EL (cell line): Measurements from ENCODE around the gene KIF1A.

Source experiments
- DNase-seq: peaks from one replicate; pipeline ENCODE4 v3.0.0-alpha.2; 2016

The KIF1A gene

DNA sequence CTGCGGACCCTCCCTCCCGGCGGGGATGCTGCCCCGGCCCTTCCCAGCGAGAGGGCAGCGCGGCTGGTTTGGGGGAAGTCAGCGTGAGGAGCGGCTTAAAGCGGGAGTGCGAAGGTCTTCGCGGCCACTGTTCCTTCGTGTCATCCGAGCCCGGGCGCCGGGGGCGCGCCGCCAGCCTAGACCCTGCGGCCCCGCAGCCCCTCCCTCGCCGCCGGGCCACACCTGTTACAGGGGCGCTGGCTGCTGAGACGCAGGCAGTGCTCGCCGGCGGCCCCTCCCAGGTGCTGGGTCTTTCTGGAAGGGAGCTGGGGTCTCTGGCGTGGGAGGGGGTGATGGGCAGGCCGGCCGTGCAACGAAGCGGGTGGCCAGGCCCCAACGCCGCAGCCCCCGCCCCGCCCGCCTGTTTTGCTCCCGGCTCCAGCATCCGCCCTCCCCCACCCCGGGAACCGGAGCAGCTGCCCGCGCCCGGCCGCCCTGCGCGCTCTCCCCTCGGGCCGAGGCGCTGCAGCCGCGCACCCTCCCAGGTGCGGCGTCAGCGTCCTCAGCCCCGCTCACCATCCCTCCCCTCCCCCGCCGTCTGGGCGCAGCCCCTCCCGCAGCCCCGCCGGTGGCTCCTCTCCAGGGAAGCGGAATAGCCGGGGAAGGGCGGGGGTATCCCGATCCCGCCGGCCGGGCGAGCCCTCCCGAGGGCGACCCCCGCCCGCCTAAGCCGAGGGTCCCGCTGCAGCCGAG, 727 bp downstream of the KIF1A start:
- DNase-seq = no peak

DNA sequence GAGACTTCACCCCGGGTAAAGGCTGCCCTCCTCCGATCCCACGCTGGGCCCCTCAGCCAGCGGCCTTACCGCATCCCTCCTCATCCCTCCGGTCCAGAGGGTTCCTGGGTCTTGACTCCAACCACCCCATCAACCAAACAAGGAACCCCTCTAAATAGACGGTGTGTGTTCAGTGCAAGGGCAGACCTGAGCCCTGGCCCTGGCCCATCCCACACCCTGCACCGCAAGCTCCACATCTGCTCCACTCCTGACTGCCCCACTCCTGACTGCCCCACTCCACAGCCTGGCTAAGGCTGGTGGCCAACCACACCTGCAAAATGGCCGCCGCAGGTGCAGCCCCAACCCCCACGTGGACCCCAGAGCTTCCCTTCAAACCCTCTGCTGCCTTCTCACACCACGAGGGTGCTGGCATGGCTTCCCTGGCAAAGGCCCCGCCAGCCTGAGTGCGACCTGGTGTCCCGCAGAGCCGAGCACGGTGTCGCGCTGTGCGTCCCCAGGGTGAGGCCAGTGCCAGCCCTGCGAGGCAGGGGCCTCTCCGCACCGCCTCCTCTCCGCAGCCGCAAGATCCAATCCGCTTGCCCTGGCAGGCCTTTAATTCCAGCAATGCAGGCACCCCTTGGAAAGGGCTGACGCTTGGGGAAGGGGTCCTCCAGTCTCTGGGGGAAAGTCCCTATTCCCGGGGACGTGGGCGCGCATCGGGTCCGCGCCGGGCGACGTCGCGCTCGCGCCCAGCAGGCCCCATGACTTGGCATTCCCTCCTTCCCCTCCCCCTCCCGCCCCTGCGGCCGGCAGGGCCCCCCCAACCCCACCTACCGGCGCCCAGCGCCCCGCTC, 1.5 kb downstream of the KIF1A start:
- no peak for DNase-seq

DNA sequence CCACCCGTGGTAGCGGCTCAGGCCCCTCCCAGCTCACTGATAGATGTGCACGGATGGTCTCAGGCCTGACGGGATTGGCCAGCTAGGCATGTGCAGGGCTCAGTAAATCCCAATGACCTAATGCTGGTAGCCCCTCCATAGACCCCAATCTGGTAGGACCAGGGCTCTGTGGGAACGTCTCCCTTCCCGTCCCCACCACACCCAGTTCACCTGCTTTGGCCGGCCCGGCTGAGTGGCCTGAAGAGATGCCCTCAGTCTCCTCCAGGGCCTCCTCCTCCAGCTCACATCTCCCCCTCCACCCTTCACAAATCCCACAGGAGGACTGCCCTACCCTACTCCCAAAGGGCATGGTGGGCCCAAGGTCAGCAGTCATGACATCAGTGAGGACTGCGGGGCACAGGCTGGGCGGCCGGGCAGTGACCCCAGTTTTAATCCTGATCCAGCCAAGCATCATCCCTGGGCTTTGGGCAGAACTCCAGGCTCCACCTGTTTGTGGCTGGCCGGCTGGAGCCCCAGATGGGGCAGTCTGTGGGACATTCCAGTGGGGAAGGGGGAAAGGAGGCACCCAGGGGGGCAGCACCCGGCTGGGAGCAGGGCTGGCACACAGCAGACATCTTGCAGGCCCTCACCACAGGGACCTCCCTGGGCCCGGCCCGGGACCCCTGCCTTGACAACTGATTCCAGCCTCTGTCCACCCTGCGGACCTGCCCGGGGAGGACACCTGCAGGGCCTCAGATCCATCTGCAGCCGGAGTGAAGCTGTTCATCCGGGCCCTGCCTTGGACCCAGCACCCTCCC, 2.3 kb downstream of the KIF1A start:
- DNase-seq = no peak

DNA sequence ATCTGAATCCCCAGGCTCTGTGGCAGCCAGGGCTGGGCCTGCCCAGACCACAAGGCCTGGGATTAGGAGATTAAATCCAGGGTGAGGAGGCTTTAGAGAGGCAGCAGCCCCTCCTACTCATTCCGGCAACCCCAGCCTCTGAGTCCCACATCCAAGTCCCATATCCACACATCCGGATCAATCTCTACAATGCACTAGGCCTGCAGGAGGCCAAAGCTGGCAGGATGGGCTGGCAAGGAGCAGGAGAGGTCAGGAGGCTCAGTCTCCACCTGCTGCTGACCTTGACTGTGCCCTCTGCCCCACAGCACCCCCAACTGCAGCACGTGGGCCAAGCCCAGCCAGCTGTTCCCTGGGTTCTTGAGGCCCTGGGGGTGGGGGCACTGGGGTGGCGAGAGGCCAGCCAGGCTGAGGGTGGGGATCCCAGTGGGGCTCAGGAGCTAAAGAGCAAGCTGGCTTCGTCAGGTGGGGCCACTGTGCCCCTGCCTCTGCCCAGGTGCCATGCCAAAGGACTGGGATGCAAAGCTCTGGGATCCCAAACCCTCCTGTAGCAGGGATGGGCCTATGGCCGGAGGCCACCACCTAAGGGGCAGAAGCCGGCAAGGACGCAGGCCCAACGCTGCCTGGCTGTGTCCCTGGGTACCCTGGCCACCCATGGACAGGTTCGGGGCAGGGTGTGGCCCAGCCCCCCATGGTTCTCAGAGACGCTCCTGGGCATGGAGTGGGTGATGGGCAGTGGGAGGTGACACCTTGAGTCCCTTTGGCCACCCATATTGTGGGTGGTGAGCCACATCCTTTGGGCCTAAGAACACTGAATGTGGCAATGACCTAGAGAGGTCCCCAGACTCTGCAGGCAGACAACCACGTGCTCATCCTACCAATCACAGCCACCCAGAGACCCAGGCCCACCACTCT, 3.2 kb downstream of the KIF1A start:
- no peak for DNase-seq

DNA sequence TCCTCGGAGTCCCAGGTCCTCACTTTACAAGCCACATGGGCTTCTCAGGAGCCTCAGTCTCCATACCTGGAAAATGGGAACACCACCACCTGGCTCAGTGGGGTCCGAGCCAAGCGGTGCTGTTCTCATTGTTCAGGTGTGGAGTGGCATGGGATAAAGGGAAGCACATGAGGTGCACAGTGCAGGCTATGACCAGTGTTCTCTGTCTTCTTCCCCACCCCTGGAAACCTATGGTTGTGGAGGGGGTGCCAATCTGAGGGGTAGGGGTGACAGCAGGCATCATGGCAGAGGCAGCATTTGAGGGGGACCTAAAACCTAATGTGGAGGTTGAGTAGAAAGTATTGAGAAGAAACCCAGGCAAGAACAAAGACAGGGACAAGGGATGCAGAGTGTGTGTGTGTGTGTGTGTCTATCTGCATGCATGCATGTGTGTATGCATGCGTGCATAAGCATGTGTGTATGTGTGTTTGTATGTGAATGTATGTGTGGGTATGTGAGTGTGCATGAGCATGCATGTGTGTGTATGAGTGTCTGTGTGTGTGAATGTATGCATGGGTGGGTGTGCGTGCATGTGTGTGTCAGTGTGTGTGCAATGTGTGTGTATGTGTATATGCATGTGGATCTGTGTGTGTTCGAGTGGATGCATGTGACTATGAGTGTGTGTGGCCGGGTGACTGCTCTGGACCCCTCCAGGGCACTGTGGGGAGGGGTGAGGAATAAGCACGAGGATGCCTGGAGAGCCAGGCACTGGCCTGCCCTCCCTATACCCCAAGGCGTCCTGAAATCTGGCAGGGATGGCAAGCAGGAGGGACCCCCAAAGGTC, 4.0 kb downstream of the KIF1A start:
- DNase-seq = no peak

DNA sequence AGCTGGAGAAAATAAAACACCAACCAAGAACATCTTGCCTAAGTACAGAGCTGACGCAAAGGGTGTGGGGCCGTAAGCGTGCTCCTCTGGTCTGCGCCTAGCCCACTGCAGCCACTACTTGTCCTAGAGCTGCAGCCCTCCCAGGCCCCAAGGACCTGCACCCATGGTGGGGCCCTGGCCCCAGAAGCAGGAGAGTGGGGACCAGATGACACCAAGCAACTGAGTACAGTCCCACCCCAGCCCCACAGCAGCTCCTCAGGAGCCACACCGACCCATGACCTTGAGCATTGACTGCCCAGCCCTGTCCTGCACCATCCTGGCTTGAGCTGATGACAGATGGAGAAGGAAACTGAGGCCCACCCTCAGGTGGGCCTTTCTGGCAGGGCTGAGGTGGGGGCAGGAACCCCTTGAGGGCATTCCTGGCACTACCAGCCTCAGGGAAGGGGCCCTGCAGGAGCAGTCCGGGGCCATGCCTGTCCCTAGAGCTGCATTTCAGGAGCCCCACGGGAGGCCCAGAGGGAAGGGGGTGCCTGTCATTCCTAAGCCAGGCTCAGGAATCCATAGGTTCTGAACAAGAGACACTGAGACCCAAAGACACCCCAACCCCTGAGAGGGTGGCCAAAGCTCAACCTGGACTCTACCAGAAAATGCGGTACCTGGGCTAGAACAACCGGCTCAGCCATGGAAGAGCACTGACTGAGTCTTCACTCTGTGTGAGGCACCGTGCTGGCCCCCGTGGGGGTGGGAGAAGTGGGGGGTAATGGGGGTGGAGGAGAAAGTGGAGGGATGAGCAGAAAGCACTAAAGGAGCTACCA, 4.9 kb downstream of the KIF1A start:
- no peak for DNase-seq

DNA sequence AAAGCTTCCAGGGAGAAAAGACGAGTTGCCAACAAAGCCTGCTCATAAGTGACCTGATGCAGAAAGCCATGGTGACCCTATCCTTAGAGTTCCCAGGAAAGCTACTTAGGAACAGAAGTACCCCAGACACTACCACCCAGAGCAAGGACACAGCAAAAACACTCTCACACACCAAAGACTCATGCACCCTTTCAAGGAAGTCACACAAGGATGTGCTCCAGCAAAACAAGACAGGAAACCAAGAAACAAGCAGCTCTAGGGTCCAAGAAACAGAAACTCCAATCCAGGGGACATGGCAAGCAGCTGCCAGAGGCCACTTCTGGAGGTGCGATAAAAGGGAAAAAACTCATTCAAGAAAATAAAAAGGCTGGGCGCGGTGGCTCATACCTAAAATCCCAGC, 5.7 kb downstream of the KIF1A start:
- DNase-seq = no peak

DNA sequence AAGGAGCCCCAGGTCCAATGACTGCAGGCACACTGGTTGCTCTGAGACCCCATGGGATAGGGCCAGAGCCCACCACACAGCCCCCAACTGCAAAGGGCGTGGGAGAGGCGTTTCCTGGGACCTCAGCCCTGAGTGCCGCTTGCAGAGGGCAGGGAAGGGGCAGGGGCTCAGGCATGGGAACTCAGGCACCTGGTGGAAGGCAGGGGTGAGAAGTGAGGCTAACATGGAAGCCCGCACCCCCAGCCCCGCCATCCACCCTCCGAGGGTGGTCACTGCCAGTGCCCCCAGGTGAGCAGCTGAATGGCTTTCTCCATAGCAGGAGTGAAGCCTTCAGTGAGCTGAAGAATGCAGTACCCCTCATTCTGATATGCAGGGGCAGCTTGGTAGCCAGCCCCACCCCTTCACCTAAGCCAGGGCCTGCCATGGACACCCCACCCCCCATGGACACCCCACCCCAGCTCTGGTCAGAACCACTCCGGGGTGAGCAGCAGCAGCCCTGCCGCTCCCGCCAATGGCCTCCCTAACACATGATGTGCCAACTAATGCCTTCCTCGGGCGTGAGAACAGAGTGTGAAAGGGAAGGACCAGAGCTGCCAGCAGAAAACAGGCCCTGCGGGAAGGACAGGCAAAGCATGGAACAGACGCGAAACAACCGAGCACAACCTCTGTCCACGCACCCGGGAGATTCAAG, 6.6 kb downstream of the KIF1A start:
- DNase-seq = no peak

DNA sequence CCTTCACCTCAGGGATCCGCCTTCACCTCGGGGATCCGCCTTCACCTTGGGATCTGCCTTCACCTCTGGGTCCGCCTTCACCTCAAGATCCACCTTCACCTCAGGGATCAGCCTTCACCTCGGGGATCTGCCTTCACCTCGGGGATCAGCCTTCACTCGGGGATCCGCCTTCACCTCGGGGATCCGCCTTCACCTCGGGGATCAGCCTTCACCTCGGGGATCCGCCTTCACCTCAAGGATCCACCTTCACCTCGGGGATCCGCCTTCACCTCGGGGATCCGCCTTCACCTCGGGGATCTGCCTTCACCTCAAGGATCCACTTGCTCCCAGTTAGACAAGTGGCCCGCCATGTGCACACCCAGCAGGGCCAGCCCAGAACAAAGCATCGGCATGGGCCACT, 7.3 kb downstream of the KIF1A start:
- DNase-seq = no peak

DNA sequence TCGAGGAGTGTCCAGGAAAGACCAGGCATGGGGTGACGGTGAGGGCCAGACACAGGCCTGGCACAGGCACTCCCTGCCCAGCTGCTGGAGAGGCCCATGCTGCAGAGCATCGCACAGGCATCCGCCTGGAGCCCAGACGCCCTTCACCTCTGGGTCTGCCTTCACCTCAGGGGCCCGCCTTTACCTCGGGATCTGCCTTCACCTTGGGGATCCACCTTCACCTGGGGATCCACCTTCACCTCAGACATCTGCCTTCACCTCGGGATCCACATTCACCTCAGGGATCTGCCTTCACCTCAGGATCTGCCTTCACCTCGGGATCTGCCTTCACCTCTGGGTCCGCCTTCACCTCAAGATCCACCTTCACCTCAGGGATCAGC, 7.7 kb downstream of the KIF1A start:
- no peak for DNase-seq

DNA sequence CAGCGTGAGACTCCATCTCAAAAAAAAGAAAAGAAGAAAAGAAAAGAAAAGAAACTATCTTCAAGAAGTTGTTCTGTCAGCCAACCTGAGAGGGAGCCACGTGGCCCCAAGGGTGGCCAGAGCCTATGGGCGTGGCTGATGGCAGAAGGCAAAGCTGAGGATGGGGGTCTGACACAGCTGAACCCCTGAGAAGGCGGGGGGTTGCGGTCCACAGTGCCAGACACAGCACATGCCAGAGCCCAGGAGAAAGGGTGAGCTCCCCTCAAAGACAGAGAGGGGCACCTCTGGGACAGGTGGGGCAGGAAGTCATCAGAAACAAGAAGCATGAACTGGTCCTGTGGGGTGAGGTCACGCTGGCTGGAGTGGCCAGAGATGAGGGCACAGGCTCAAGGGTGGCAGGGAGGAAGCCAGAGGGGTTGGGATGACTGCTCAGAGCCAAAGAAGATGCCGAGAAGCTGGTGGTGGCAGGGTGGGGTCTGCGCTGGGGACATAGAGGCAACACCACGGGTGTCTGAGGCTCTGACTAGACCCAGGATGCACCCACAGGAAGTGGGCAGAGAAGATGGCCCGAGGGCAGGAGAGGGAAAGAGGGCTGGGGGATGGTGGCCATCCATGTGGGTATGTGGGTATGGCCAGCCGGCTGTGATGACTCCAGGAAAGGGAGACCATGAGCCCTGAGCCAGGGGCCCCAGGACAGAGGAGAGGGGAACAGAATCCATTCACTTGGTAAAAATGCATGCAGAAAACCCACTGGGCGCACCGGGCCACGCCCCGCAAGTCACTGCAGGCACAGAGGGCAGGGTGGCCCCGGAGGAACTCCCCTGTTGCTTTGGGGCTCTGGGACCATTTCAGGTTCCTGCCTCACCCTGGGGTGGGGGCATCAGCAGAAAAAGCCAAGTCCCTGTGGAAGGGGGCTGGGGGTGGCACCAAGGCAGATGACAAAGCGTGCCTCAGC, 8.4 kb downstream of the KIF1A start:
- DNase-seq = no peak

DNA sequence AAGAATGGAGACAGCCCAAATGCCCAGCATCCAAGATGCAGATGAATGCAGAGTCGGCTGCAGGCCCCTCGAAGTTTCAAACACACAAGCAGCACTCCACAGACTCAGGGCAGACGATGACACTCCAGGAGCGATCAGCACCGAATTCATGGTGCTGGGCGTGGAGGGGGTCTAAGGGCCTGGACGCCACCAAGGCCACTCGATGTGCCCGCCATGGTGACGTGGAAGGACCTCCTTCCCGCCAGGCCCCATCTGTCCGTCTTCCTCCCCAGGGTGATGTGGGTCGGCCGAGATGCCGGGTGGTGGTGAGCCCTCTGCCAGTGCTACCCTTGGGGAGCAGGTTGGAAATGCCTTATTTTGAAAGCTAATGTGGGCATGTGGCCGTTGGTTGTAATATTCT, 9.4 kb downstream of the KIF1A start:
- no peak for DNase-seq

DNA sequence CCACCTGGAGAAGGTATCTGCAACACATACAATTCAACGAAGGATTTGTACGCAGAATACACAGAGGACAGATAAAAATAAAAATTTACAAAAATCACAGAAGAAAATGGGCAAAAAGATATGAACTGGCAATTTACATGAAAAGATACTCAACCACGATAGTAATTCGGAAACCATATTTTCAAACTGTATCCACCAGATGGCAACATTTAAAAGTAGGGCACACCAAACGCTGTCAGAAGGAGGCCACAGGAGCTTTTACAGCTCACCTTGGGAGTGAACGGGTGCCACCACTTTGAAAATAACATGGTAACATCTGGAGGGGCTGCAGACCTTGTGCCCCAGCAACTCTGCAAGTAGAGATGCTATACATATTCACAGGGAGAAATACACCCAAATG, 9.8 kb downstream of the KIF1A start:
- DNase-seq = no peak

DNA sequence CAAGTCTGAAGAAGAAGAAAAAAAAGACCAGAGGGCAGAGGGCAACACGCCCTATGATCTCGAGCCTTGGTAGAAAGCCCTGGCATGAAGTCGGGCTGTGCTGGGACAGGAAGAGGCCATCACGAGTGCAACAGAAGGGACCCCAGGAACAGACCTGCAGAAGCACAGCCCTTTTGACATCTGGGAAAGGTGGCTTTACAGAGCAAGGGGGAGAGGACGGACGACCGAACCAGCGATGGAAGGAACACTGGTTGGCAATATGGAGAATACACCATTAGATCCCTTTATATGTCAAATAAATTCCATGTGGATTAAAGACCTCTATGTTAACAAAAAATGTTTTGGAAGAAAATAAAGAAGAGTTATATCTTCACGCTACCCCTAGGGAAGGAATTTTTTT, 10.7 kb downstream of the KIF1A start:
- no peak for DNase-seq

DNA sequence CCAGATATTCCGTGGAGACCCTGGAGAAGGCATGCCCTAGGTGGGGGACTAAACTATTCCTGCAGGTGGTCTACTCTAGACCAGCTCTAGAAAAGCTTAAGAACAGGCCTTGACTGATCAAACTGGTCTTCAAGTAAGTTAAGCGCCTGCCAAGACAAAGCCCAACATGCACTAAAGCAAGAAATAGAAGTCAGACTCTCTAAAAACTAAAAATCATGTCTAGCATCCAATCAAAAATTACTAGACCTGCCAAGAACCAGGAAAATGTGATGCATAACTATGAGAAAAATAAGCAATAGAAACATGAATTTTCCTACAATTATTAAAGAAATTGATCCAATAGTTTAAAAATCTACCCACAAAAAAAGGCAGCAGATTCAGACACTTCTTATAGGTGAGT, 13.6 kb downstream of the KIF1A start:
- no peak for DNase-seq

DNA sequence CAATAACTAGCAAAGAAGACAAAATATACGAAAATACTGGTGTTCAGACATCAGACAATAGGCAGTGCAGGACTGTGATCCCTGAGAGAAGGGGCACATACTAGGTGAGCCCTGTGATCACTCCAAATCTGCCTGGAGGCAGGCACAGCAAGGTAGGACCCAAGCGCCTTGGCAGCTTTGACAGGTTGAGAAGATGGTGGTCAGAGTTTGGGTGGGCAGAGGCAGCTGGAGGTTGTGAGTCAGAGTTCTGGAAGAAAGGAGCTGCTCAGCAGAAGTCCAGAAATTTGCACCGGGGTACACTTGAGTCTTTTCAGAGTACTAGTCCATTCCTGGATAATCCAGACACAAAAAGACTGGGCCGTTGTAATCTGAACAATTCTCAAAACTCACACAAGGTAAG, 14.0 kb downstream of the KIF1A start:
- DNase-seq = no peak

DNA sequence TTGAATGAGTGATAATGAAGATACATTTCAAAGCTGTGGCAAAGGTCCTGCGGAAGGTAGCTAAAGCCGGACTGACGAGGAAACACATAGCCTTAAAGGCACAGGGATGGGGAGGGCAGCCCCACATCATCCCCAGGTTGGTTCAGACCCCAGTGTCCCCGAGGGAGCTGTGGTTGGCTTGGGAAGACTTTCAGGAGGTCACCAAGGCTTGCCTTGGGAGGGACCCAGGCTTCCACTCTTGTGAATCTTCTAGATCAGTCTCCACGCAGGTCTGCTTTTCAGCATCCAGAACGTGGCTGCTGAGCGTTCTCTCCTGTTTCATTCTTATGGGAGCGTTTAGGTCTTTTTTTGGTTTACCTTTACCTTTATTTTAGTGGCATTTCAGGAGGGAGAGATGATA, 16.8 kb downstream of the KIF1A start:
- DNase-seq = no peak

DNA sequence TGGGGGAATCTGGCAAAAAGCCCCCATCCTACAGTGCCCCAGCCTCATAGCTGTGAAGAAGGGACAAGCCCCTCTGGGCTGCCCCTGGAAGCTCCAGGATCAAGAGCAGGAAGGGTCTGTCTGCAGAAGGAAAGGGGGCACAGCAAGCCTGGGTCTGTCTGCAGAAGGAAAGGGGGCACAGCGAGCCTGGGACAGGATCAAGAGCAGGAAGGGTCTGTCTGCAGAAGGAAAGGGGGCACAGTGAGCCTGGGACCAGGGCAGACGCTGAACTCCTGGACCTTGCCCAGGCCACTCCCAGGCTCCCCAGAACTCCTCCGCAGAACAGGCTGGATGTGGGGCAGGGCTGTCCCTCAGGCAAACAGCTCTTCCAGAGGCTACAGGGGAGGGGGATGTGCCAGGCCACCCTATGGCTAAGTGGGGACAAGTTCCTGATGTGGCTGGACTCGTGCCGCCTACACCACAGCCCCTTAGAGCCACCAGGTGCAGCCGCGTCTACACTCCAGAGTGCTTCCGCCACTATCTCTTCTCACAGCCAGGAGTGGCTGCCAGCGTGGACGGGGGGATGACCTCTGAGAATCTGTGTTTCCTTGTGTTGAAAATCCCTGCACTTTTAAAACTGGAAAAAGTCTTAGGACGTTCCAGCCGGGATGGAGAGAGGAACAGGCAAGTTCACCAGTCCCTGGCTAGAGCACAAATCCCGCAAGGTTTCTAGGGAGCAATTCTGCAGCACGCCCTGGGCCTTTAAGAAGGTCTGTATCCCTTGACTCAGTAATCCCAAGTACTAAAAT, 20.8 kb downstream of the KIF1A start:
- no peak for DNase-seq
